Keratinocyte (primary cell): Measurements from ENCODE around the gene TLN1. TPM values are rescaled to one million over a fixed set of nuclear protein-coding genes. Genes with fewer than 3 reads are reported as not detected.

Source experiments
- DNase-seq: peaks from one replicate; pipeline ENCODE4 v3.0.0-alpha.2; 2011; ENCODE audit warnings: low read depth, missing footprints, low spot score
- FAIRE-seq: peaks from 2 replicates; lab custom pipeline; 2011; peaks lifted over from hg19 to GRCh38; lab: Jason Lieb, UNC
- H2AFZ ChIP-seq: 2 replicates; pipeline ENCODE4 v1.6.0; 2012; ENCODE audit warnings: low read length, control low read depth, inconsistent platforms; ENCODE audit not compliant: control insufficient read depth
- H3K27ac ChIP-seq: 2 replicates; pipeline ENCODE4 v1.5.1; 2011; ENCODE audit warnings: low read length; ENCODE audit not compliant: control insufficient read depth, insufficient read depth
- H3K27me3 ChIP-seq: 3 replicates; pipeline ENCODE4 v1.6.0; 2011; ENCODE audit warnings: low read length; ENCODE audit not compliant: control insufficient read depth, insufficient read depth; ENCODE audit errors: extremely low read depth
- H3K36me3 ChIP-seq, 2 experiments: 2 replicates in 1 of 2; 3 replicates in 1 of 2; pipeline ENCODE4 v1.5.1; 2011; ENCODE audit warnings: low read length in 2 of 2, mild to moderate bottlenecking in 1 of 2; ENCODE audit not compliant: control insufficient read depth in 2 of 2, insufficient read depth in 2 of 2; ENCODE audit errors: extremely low read depth in 1 of 2
- H3K4me1 ChIP-seq: 3 replicates; pipeline ENCODE4 v1.5.1; 2011; ENCODE audit warnings: low read length; ENCODE audit not compliant: control insufficient read depth, insufficient read depth; ENCODE audit errors: extremely low read depth
- H3K4me2 ChIP-seq: 3 replicates; pipeline ENCODE4 v1.6.0; 2011; ENCODE audit warnings: low read depth, low read length; ENCODE audit not compliant: control insufficient read depth, insufficient read depth; ENCODE audit errors: extremely low read depth
- H3K4me3 ChIP-seq, 3 experiments: fragments of 200-600 bp in 1 of 3; sonication (generic) in 1 of 3; 2 replicates in 2 of 3; 3 replicates in 1 of 3; pipeline ENCODE4 v1.5.1; 2011 to 2016; ENCODE audit warnings: low read length in 3 of 3, mild to moderate bottlenecking in 3 of 3, control low read depth in 2 of 3, inconsistent platforms in 1 of 3, low read depth in 1 of 3, mixed read lengths in 1 of 3, mixed run types in 1 of 3, moderate library complexity in 1 of 3; ENCODE audit not compliant: control insufficient read depth in 2 of 3, insufficient read depth in 2 of 3; ENCODE audit errors: extremely low read depth in 1 of 3
- H3K79me2 ChIP-seq: 2 replicates; pipeline ENCODE4 v1.6.0; 2012; ENCODE audit warnings: low read length; ENCODE audit not compliant: control insufficient read depth, insufficient read depth
- H3K9ac ChIP-seq: 3 replicates; pipeline ENCODE4 v1.6.0; 2011; ENCODE audit warnings: low read length; ENCODE audit not compliant: control insufficient read depth, insufficient read depth; ENCODE audit errors: extremely low read depth
- H3K9me1 ChIP-seq: 3 replicates; pipeline ENCODE4 v1.6.0; 2011; ENCODE audit warnings: low read length; ENCODE audit not compliant: control insufficient read depth, insufficient read depth; ENCODE audit errors: extremely low read depth
- H3K9me3 ChIP-seq: 2 replicates; pipeline ENCODE4 v1.5.1; 2012; ENCODE audit warnings: low read depth, low read length; ENCODE audit not compliant: control insufficient read depth
- H4K20me1 ChIP-seq: 3 replicates; pipeline ENCODE4 v1.6.0; 2011; ENCODE audit warnings: low read length; ENCODE audit not compliant: control insufficient read depth, insufficient read depth; ENCODE audit errors: extremely low read depth
- CTCF ChIP-seq, 3 experiments: IDR thresholded peaks in 1 of 3; conservative IDR thresholded peaks in 1 of 3; optimal IDR thresholded peaks in 1 of 3; 2 replicates in 2 of 3; 3 replicates in 1 of 3; pipeline versions ENCODE3 to v1.5.1; 2011; ENCODE audit warnings: low read length in 3 of 3, mild to moderate bottlenecking in 3 of 3, moderate library complexity in 2 of 3, control low read depth in 1 of 3, inconsistent platforms in 1 of 3; ENCODE audit not compliant: insufficient read depth in 2 of 3; ENCODE audit errors: extremely low read depth in 1 of 3
- EZH2 ChIP-seq: IDR thresholded peaks from one replicate; pipeline ENCODE4 v1.6.1; 2012; ENCODE audit warnings: inconsistent platforms, mild to moderate bottlenecking, low read length, moderate library complexity
- dilution Hi-C: fragments of 300-500 bp; cut with MboI; formaldehyde crosslinking; loops from one replicate; pipeline ENCODE4 v1.7.0; 2020; ENCODE audit warnings: low sequenced_read_pairs; ENCODE audit not compliant: extremely low pct_ligation_motif_present
- polyA plus RNA-seq, 5 experiments: library from polyadenylated mRNA; depleted of rRNA in 3 of 5; stranded (reverse) in 3 of 5; stranded (forward) in 1 of 5; unstranded in 1 of 5; fragments of >200 nt; gene quantifications; 1 replicate in 1 of 5; 2 replicates in 3 of 5; 3 replicates in 1 of 5; pipeline versions ENCODE4 v1.2.1 to v1.2.3, GENCODE V29; 2011 to 2012; ENCODE audit warnings: missing spikeins in 2 of 5, low read depth in 1 of 5, low replicate concordance in 1 of 5

TLN1 gene
- polyA plus RNA-seq, 1 donor (not counting 4 experiments of a cell fraction or from before 2014, with no cell fraction given), result 53.0 TPM

DNA sequence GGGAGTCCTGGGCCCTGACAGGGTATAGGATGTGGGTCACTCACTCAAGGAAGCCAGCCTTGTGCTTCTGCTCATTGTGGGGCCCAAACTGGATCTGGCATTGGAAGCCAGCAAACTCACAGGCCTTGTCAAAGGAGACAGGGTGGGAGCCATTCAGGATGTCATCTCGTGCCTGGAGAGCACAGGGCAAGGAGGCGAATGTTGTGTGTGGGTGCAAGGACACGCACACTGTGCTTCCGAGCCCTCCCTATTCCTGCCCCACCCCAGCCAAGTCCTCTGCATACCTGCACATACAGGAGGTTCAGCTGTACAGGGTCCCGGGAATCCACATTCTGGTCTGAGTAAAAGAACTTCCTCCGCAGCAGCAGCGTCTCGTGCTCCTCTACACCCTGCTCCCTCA lies 8.1 kb downstream of the TLN1 start:
- Histone ChIP-seq H3K79me2 (peaks cover 37% of the 10 kb centered on the region), H3K4me2 (no peak overlapping the region), H4K20me1 (peaks cover 16% of the 10 kb centered on the region), H3K36me3 (peaks cover 56 to 63% of the 10 kb centered on the region in 2 experiments), H3K9ac (no peak overlapping the region), H3K9me3 (no peaks in the 10 kb centered on the region), H3K4me1 (peaks cover 18% of the 10 kb centered on the region), H2AFZ (no peak overlapping the region), H3K9me1 (peaks cover 2% of the 10 kb centered on the region), H3K27me3 (no peaks in the 10 kb centered on the region), H3K4me3 (no peak overlapping the region), H3K27ac (no peak overlapping the region)
- no peak for TF ChIP-seq CTCF (optimal IDR thresholded peaks at IDR 0.05 in 1 of 3, IDR thresholded peaks at IDR 0.05 in 1 of 3, conservative IDR thresholded peaks at IDR 0.05 in 1 of 3; ENCODE audit: extremely low read depth in 1 of 3, insufficient read depth in 2 of 3, low read length in 3 of 3)
- no peak for TF ChIP-seq EZH2
- FAIRE-seq, result no peak
- dilution Hi-C loops, result no loop called here
- no peak for DNase-seq

DNA sequence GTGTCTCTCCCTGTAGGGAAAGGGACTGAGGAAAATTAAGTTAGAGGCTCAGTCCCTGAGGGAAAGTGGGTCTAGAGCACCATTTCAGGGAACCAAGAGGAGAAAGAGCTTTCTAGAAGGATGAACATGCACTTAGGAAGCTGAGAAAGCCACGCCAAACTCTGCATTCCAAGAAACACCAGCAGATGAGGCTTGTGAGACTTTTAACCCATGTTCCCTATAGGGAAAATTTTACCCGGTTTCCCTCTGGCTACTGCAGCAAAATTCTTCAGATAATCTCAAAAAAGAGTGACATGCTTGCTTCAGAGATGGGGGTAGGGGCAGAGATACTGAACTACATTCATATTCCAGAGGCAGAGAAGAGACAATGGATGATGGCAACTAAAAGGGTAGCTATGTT lies 8.6 kb downstream of the TLN1 start:
- Histone ChIP-seq H3K79me2 (peaks cover 32% of the 10 kb centered on the region), H2AFZ (no peak overlapping the region), H3K9me1 (no peaks in the 10 kb centered on the region), H4K20me1 (peaks cover 13% of the 10 kb centered on the region), H3K9ac (no peak overlapping the region), H3K27ac (no peak overlapping the region), H3K27me3 (no peaks in the 10 kb centered on the region), H3K4me3 (no peak overlapping the region), H3K36me3 (peaks cover 60 to 66% of the 10 kb centered on the region in 2 experiments), H3K9me3 (no peaks in the 10 kb centered on the region), H3K4me1 (peaks cover 14% of the 10 kb centered on the region), H3K4me2 (no peak overlapping the region)
- dilution Hi-C loops, result no loop called here
- TF ChIP-seq EZH2, result no peak
- DNase-seq (no peak), FAIRE-seq (no peak)

GRCh38 chr9:35719546-35719945 lies 12.4 kb downstream of the TLN1 start:
- no peak overlapping the region for H3K4me3 ChIP-seq
- no peak overlapping the region for H3K4me2 ChIP-seq
- no peak overlapping the region for H3K9ac ChIP-seq
- H3K79me2 ChIP-seq, result peaks cover 3% of the 10 kb centered on the region
- H2AFZ ChIP-seq, result no peak overlapping the region
- H3K27ac ChIP-seq, result no peak overlapping the region
- H4K20me1 ChIP-seq, result no peaks in the 10 kb centered on the region
- FAIRE-seq, result no peak
- DNase-seq, result no peak
- peaks cover 82 to 91% of the 10 kb centered on the region in 2 experiments for H3K36me3 ChIP-seq
- H3K9me1 ChIP-seq, result no peaks in the 10 kb centered on the region
- H3K27me3 ChIP-seq, result no peaks in the 10 kb centered on the region
- peaks cover 4% of the 10 kb centered on the region for H3K4me1 ChIP-seq
- dilution Hi-C loops, result no loop called here
- no peaks in the 10 kb centered on the region for H3K9me3 ChIP-seq
- no peak for TF ChIP-seq EZH2
